ENCODE data around the gene SGTA. TPM values are rescaled to one million over a fixed set of nuclear protein-coding genes. Genes with fewer than 3 reads are reported as not detected.
A peak's percentile ranks its signal among the peaks of the same experiment; 100 is the strongest.
"Not testable (repeated sequence)": the region's sequence is repeated elsewhere in the genome, so short reads cannot be mapped to it uniquely, and the experiment has no call there.

SGTA gene, protein sequence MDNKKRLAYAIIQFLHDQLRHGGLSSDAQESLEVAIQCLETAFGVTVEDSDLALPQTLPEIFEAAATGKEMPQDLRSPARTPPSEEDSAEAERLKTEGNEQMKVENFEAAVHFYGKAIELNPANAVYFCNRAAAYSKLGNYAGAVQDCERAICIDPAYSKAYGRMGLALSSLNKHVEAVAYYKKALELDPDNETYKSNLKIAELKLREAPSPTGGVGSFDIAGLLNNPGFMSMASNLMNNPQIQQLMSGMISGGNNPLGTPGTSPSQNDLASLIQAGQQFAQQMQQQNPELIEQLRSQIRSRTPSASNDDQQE
- polyA plus RNA-seq (ENCODE audit: insufficient read length in 10 of 10) = 10 to 100 TPM; 67.0 to 89.5 (median 79.3) TPM
- long read RNA-seq, donor 1, transcript SGTA-201 (12 exons, 2,330 nt) = major isoform, 28 of 44 reads
- long read RNA-seq, donor 1, partial matches to known transcripts = 16 of 44 reads
- long read RNA-seq, donor 1, other reads (novel, unspliced or antisense) = 0 of 44 reads
- long read RNA-seq, donor 2, transcript SGTA-201 (12 exons, 2,330 nt) = major isoform, 13 of 26 reads
- long read RNA-seq, donor 2, partial matches to known transcripts = 12 of 26 reads
- long read RNA-seq, donor 2, other reads (novel, unspliced or antisense) = 0 of 26 reads
- long read RNA-seq, donor 3 = 0 reads
- long read RNA-seq, donor 4, transcript SGTA-201 (12 exons, 2,330 nt) = major isoform, 17 of 31 reads
- long read RNA-seq, donor 4, partial matches to known transcripts = 14 of 31 reads
- long read RNA-seq, donor 4, other reads (novel, unspliced or antisense) = 0 of 31 reads
- long read RNA-seq, donor 5, transcript SGTA-201 (12 exons, 2,330 nt) = major isoform, 17 of 56 reads
- long read RNA-seq, donor 5, partial matches to known transcripts = 38 of 56 reads
- long read RNA-seq, donor 5, other reads (novel, unspliced or antisense) = 0 of 56 reads
- long read RNA-seq, donor 6, transcript SGTA-201 (12 exons, 2,330 nt) = major isoform, 18 of 55 reads
- long read RNA-seq, donor 6, partial matches to known transcripts = 37 of 55 reads
- long read RNA-seq, donor 6, other reads (novel, unspliced or antisense) = 0 of 55 reads
- long read RNA-seq, donor 7, transcript SGTA-201 (12 exons, 2,330 nt) = major isoform, 13 of 13 reads
- long read RNA-seq, donor 7, partial matches to known transcripts = 0 of 13 reads
- long read RNA-seq, donor 7, other reads (novel, unspliced or antisense) = 0 of 13 reads
- long read RNA-seq, donor 8, transcript SGTA-201 (12 exons, 2,330 nt) = major isoform, 7 of 7 reads
- long read RNA-seq, donor 8, partial matches to known transcripts = 0 of 7 reads
- long read RNA-seq, donor 8, other reads (novel, unspliced or antisense) = 0 of 7 reads
- long read RNA-seq, donor 9, partial matches to known transcripts = 5 of 7 reads
- long read RNA-seq, donor 9, other reads (novel, unspliced or antisense) = 0 of 7 reads

DNA sequence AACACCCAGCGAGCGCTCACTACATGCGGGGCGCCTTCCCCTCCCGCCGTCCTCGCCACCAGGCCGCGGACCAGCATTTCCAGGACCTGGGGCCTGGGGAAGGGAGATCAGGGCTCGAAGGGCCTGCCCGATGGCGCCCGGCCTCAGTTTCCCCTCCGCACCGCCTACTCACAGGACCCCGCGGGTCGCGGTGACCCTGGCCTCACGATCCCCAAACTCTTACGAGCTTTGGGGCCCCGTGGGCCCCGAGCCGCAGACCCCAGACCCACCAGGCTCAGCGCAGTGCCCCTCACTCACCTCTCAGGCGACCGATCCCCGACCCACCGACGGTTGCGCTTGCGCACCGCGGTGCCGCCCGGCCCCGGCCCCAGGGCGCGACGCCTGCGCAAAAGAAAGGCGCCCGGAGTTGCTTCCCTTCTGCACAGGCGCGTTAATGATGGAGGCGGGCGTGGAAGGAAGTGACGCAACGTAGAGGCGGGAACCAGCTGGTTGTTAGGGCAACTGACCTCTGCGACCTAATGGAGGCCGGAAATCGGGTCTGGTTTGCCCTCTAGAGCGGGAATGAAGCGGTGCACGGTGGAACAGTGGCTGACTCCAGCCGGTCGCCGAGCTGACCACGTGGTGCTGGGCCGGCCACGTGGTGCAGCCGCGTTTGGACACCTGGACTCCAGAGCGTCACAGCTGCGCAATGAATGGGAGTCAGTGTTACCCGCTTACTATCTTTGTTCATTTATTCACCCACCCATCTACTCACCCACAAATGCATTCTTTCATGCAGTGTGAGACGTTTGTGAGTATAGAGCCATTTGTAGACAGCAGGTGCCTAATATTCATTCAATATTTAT is at the start of gene SGTA:
Gene SGTA, minus strand, starts transcription at position 338 of the 845 bp plus-strand sequence. CDS start 14,205 bp downstream, outside the sequence.
- peak; percentile 98 to 99 (median 98) for DNase-seq

DNA sequence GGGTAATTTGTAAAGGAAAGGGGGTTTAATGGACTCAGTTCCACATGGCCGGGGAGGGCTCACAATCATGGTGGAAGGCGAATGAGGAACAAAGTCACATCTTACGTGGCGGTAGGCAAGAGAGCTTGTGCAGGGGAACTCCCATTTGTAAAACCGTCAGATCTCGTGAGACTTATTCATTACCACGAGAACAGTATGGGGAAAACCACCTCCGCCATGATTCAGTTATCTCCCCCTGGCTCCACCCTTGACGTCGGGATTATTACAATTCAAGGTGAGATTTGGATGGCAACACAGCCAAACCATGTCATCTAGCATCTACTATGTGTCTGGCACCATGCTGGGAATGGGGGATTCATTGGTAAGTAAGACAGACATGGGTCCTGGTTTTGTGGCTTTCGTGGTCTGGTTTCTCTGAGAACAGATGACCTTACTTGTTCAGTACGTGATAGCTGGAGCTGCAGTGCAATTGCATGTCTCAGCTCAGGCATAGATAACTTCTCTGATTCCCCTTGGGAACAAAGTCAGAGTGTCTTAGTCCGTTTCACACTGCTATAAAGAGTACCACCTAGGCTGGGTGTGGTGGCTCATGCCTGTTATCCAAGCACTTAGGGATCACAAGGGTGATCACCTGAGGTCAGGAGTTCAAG is 44.9 kb upstream of the SGTA start:
- no peak for DNase-seq

DNA sequence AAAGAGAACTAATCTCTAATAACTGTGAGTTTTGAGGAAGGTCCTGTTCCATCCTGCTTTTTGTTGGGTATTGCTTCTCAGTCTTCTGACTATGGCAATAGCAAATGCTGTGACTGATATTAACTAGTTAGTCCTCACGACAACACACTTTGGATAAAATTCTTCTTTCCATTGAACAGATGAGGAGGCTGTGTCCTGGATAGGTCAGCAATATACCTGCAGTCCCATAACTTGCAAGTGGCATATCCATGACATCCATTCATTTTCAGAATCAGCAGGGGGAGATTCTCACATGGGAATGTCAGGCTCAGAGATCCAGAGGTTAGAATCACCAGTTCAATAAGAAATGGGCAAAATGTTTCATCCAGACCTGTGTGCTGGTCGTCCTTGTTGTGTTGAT is 43.9 kb upstream of the SGTA start:
- no peak for DNase-seq

DNA sequence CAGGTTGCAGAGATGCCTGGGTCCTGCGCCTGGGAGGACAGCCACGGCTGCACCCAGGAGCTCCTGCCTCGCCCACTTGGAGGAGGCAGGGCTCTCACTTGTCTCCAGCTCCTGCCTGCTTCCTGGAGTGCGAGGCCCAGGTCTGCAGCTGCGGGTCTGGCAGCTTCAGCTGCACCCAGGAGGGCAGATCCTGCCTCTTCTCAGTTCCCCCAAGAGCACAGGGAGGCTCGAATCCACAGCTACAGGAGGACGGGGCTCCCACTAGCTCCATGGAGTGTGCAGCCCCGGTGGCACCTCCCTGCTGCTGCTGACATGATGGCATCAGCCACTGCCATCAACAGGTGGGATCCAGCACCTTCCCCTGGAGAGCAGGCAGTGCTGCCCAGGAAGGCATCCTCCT is 41.1 kb upstream of the SGTA start:
- no peak for DNase-seq

DNA sequence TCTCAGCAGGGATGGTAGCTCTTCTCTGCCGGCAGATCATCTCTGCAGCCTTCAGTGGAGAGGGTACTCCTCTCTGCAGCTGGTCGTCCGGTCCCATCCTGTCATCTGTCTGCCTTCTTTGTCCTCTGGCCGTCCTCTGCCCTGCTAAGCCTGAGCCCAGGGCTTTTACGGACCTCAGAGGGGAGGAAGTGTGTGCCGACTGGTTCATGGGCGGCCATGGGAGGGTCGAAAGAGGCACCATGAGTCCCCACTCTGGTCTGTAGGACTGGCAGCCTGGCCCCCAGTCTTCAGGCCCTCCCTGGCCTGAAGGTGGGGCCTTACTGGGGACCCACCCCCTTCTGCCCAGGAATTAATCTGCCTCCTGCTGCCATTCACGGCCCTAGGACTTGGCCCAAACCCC is 40.6 kb upstream of the SGTA start:
- no peak for DNase-seq

DNA sequence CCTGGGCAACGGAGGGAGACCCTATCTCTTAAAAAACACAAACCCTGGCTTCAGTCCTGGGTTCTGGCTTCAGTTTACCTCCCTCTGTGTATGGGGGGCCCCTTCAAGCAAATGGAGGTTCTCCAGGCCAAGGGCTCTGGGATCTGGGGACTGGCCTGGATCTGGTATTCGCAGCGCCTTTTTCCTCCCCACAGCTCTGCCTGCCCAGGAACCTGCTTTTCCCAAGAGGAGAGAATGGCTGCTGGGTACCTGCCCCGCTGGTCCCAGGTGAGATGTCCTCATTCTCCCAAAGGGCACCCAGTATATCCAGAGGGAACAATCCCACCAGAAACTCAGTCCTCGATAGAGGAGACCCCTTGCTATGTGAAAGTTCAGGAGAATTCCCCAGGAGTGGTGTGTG is 39.8 kb upstream of the SGTA start:
- DNase-seq = no peak

DNA sequence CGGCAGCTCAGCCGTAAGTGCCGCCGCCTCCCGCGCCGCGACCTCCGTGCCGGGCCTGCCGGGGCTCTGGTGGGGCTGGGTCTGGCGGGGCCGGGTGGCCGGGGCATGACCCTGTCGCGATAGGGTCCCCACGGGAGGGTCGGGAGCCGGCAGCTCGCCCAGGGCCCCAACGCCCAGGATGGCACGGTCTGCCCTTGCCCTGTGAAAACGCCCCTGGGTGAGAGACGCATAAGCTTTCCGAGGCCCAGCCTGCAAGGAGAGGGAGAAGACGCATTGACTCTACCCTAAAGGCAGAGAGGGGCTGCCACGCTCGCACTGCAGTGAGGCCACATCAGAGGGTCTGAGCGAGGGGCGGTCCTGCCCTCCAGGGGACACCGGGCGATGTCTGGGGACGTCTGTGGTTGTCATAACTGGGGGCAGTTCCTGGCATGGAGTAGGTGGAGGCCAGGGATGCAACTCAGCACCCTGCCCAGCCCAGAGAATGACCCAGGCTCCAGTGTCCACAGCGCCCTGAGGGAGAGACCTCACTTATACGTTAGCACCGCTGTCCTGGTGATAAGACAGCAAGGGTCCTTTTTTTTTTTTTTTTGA is 37.1 kb upstream of the SGTA start:
- DNase-seq = peak in 1 of 3 donors; percentile 42

DNA sequence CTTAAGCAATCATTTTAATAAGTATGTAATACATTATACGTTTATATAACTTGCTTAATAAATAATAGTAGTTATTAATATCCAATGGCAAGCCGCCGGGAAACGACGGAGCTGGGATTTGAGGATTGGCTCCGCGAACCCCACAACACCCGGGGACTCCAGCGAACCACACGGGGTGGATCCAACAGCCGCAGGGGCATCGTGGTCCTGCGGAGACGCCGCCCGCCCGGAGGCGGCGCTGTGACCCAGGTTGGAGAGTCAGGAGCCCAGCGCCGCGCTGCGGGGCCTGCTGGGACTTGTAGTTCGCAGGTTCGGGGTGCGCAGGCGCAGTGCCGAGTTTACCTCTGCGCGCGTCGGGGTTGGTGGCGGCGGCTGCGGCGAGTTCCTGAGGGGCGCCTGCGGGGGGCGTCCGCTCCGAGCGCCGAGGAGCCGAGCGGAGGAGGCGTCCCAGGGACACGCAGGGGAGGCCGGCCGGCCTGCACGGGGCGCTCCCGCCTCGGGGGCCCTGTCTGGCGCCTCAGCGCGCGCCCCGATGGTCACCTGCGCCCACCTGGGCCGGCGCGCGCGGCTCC is 36.6 kb upstream of the SGTA start, which contains the start of gene ZNF554:
Gene ZNF554, plus strand, starts transcription at position 329 of the 572 bp plus-strand sequence. Its CDS starts 204 bp downstream, at position 533.
- peak; percentile 94 to 98 (median 97) for DNase-seq

DNA sequence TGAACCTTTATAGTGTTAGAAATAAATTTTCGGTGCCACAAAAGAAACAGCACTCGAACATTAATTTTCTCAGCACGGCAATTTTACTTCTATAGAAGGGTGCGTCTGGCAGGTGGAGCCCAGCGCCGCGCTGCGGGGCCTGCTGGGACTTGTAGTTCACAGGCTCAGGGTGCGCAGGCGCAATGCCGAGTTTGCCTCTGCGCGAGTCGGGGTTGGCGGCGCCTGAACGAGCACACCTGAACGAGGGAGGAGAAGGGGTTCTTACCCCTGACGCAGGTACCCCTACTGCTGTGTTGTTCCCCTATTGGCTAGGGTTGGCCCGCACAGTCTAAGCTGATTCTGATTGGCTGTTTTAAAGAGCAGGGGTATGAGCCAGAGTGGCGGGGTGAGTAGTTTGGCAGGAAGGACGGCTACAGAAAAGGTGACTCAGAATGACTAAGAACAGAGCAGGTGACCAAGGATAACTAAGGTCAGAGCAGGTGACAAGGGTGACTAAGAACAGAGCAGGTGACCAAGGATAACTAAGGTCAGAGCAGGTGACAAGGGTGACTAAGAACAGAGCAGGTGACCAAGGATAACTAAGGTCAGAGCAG is 34.3 kb upstream of the SGTA start:
- DNase-seq = not testable (repeated sequence)

DNA sequence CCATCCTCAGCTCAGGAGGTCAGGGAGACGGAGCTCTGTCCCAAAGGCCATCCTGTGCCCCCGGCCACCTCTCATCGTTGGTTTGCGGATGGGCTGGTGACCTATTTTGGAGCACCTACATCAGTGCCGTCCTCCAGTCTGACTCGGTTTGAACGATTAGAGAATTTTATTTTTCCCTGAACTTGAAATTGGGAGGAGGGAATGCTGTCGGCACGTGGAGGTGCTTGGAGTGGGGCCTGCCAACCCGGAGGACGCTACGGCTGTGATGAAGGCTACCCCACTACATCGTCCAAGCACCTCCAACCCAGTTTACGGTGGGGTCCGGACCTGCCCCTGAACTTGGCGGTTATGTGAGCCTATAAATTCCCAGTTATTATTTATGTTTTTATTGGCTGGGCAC is 33.6 kb upstream of the SGTA start:
- DNase-seq = no peak

DNA sequence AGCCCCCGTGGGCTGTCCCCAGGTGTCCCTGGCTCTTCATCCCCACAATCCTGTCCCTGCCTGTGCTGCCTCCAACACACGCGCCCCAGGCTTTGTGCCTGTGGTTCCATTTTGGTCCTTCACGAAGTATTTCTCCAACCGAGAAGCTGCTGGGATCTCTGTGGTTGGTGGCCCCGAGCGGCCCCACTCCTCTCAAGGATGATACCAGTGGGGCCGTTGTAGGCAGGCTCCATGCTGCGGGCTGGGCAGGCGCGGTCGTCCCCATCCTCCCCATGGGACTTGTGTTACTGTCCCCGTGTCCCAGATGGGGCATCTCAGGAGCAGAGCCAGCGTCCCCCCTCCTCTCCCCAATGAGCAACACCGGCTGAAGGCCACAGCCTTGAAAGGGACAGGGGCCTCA is 32.9 kb upstream of the SGTA start:
- DNase-seq = no peak

DNA sequence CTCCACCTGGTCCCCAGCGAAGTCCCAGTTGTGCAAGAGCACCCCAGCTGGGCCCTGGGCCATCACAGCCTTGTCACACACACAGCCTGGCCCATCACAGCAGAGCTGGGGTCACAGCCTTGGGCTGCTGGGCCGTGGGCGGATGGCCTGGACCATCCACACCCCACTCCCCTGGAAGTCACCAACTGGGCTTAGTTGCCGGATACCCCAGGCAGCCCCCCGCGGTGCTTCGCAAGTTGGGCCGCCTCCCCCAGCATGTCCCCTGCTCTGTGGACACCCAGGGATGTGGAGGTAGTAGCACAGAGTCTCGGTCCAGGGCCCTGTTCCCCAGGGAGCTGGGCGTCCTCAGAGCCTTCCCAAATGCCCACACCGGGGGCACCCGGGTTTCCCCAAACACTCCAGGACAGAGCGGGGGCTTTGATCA is 32.1 kb upstream of the SGTA start:
- no peak for DNase-seq

DNA sequence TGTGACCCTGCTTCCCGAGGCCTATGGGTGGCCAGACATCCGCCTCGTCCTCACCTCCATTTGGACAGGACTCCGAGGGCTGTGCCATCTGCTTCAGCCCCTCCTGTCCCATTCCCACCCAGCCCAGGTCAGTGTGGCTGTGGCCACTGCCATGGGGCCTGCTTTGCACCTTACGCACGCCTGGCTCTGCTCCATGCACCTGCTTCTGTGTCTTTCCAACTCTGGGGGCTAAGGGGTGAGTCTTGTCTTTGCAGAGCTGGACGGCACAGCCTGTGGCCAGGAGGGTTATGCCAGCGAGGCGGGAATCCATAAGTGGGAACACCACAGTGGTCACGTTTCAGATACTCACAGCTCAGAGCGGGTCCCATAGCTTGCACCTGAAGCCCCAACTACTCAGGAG is 31.4 kb upstream of the SGTA start:
- DNase-seq = no peak

DNA sequence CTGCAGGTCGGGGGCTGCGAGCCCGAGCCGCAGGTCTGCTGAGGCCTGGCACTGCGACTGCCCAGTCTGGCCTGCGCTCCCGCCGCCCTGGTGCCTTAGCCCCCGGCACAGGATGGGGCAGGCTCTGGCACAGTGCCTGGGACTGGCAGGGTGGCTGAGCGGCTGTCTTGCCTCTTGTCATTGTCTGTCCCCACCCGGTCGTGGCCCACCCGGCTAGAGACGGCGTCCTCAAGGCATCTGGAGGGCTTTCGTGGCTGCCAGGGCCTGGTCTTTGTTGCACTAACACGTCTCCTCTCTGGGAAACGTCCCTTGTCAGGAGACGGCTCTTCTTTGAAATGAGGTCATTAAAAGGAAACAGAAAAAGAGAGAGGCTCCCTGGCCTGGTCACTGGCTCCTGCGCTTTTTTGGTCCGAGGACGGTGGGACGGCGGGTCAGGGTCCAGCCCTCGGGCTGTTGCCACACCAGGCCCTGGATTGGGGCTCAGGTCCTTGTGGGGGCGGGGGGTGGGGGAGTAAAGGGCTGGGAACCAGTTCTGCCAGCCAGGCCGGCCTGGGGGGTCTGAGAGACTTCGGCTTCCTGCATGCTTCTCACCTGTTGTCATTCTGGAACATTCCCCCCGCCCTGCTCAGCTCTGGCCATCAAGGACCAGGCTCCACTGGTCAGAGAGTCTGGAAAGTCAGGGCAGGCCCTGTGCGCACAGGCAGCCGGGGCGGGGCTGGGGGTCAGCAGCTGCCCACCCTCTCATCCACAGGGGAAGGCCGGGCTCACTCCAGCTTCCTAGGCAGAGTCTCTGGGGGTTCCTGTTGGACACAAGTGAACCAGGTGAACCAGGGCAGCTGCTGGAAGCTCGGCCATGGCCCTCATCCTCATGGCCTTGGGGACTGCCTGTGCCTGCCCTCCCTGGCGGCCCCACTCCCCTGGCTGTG is 30.4 kb upstream of the SGTA start:
- no peak for DNase-seq

DNA sequence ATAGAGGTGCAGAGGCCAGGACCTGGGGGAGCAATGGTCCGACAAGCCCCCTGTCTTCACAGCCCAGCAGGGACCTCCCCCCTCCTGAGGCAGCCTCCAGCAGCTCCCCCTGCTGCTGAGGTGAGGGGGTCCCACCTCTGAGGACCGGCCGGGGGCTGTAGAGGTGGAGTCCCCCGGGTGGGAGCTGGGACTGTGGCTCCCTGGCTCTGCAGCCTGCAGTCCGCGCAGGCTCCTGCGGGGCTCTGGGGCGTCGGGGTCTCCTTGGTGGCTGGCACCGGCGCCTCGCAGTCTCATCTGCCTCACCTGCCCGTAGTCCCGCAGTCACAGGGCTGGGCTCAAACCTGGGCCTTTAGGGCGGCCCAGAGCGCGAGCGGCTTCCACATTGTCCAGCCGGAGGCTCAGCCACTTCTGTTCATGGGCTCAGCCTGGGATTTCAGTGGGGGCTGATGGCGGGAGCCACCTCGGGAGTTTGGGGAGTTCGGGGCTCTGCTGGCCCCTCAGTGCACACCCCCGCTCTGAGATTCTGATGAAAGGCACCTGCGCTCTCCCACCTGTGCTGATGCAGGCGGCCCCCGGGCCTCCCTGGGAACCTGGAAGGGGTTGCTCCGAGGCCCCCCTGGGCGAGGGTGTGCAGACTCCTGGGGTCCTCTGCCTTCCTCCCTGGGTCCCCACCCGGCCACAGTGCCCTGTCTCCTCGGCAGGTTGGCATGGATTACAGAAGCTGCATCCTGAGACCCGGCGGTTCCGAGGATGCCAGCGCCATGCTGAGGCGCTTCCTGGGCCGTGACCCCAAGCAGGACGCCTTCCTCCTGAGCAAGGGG is 29.6 kb upstream of the SGTA start:
- no peak for DNase-seq

DNA sequence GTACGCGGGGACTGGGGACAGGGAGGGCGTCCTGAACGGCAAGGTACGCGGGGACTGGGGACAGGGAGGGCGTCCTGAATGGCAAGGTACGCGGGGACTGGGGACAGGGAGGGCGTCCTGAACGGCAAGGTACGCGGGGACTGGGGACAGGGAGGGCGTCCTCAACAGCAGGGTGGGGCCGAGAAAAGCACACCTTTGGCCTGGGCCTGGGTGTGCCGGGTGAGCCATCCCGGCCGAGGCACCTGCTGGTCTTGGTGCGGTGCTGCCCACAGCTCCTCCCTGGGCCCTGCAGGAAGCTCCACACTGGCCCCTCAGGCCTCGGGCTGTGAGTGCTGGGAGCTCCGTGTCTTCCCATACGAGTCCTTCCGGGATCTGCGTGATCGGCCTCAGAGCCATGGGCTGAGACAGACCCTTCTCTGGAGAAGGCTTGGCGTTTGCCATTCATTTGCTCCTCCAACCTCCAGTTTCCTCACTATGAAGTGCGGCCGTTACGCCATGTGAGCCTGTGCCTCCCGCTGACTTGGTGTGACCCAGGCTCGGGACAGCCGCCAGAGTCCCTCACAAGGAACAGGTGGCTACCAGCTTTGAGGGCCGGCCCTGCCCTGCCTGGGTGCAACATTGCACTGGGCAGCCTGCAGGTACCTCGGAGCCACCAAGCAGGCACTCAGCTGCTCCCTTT is 28.8 kb upstream of the SGTA start:
- DNase-seq = peak in 2 of 3 donors; percentile 7 to 14

All from muscle of back (tissue), 13 donors.